HepG2 (cell line): ENCODE measurements around the gene ARL6. TPM values are rescaled to one million over a fixed set of nuclear protein-coding genes. Genes with fewer than 3 reads are reported as not detected.

Source experiments
- ARNT ChIP-seq: fragments of 450-650 bp; IDR thresholded peaks from 2 replicates; pipeline ENCODE4 v1.6.1; 2017
- ARNT2 ChIP-seq: sonication (generic); formaldehyde crosslinking; IDR thresholded peaks from 2 replicates; pipeline ENCODE4 v1.8.0; 2022; ENCODE audit warnings: mild to moderate bottlenecking, low read depth, missing genetic modification reagents, moderate library complexity
- ATF3 ChIP-seq: sonication (generic); formaldehyde crosslinking; IDR thresholded peaks from 2 replicates; pipeline ENCODE4 v1.4.0; 2020; ENCODE audit warnings: missing genetic modification reagents
- CENPBD1 ChIP-seq: sonication (generic); formaldehyde crosslinking; IDR thresholded peaks from 2 replicates; pipeline ENCODE4 v1.8.0; 2022; ENCODE audit warnings: missing genetic modification reagents, low read depth, mild to moderate bottlenecking, borderline replicate concordance
- DR1 ChIP-seq: sonication (generic); formaldehyde crosslinking; IDR thresholded peaks from 2 replicates; pipeline ENCODE4 v1.8.0; 2021; ENCODE audit warnings: mild to moderate bottlenecking, missing genetic modification reagents, inconsistent platforms
- E2F5 ChIP-seq: sonication (generic); formaldehyde crosslinking; conservative IDR thresholded peaks from 2 replicates; pipeline ENCODE4 v1.4.0; 2020; ENCODE audit warnings: missing genetic modification reagents
- GATA4 ChIP-seq: sonication (generic); IDR thresholded peaks from 2 replicates; pipeline ENCODE4 v1.6.1; 2016; ENCODE audit warnings: antibody characterized with exemption, low read depth, borderline replicate concordance
- GFI1 ChIP-seq: sonication (generic); formaldehyde crosslinking; IDR thresholded peaks from 2 replicates; pipeline ENCODE4 v1.5.0; 2020; ENCODE audit warnings: missing genetic modification reagents, mild to moderate bottlenecking, borderline replicate concordance
- HOXA3 ChIP-seq: sonication (generic); formaldehyde crosslinking; IDR thresholded peaks from 2 replicates; pipeline ENCODE4 v1.5.0; 2020; ENCODE audit warnings: missing genetic modification reagents
- KLF12 ChIP-seq: sonication (generic); formaldehyde crosslinking; IDR thresholded peaks from 2 replicates; pipeline ENCODE4 v1.4.0; 2020; ENCODE audit warnings: missing genetic modification reagents, borderline replicate concordance
- NCOA2 ChIP-seq: sonication (generic); formaldehyde crosslinking; IDR thresholded peaks from 2 replicates; pipeline ENCODE4 v1.8.0; 2022; ENCODE audit warnings: inconsistent platforms
- RBFOX2 ChIP-seq: fragments of 200-400 bp; formaldehyde crosslinking; IDR thresholded peaks from 2 replicates; pipeline ENCODE4 v1.6.1; 2017; ENCODE audit warnings: low read depth, mild to moderate bottlenecking, low read length
- TIGD3 ChIP-seq: sonication (generic); formaldehyde crosslinking; IDR thresholded peaks from 2 replicates; pipeline ENCODE4 v1.5.1; 2020; ENCODE audit warnings: mild to moderate bottlenecking, missing genetic modification reagents, borderline replicate concordance
- ZFX ChIP-seq: sonication (generic); formaldehyde crosslinking; IDR thresholded peaks from 2 replicates; pipeline ENCODE4 v1.4.0; 2020; ENCODE audit warnings: mild to moderate bottlenecking, low read depth, missing genetic modification reagents, moderate library complexity
- ZNF343 ChIP-seq: sonication (generic); formaldehyde crosslinking; IDR thresholded peaks from 2 replicates; pipeline ENCODE4 v1.4.0; 2020; ENCODE audit warnings: mild to moderate bottlenecking, missing genetic modification reagents
- ZNF350 ChIP-seq: sonication (generic); formaldehyde crosslinking; IDR thresholded peaks from 2 replicates; pipeline ENCODE4 v1.4.0; 2020; ENCODE audit warnings: mild to moderate bottlenecking, low read depth, missing genetic modification reagents, borderline replicate concordance
- ZNF362 ChIP-seq: sonication (generic); formaldehyde crosslinking; IDR thresholded peaks from 2 replicates; pipeline ENCODE4 v1.4.0; 2020; ENCODE audit warnings: missing genetic modification reagents, mild to moderate bottlenecking, borderline replicate concordance
- ZNF550 ChIP-seq: sonication (generic); formaldehyde crosslinking; IDR thresholded peaks from 2 replicates; pipeline ENCODE4 v1.4.0; 2020; ENCODE audit warnings: mild to moderate bottlenecking, missing genetic modification reagents, borderline replicate concordance
- ZNF572 ChIP-seq: sonication (generic); formaldehyde crosslinking; IDR thresholded peaks from 2 replicates; pipeline ENCODE4 v1.5.1; 2020; ENCODE audit warnings: mild to moderate bottlenecking, missing genetic modification reagents
- ZNF639 ChIP-seq: conservative IDR thresholded peaks from 2 replicates; pipeline ENCODE4 v1.6.1; 2018; ENCODE audit warnings: missing genetic modification reagents
- ZNF670 ChIP-seq: sonication (generic); formaldehyde crosslinking; IDR thresholded peaks from 2 replicates; pipeline ENCODE4 v1.8.0; 2022; ENCODE audit warnings: mild to moderate bottlenecking, missing genetic modification reagents, borderline replicate concordance
- ZNF772 ChIP-seq: sonication (generic); formaldehyde crosslinking; IDR thresholded peaks from 2 replicates; pipeline ENCODE4 v1.5.0; 2020; ENCODE audit warnings: mild to moderate bottlenecking, missing genetic modification reagents
- ZNF777 ChIP-seq: sonication (generic); formaldehyde crosslinking; IDR thresholded peaks from 2 replicates; pipeline ENCODE4 v1.4.0; 2020; ENCODE audit warnings: missing genetic modification reagents
- ZSCAN31 ChIP-seq: sonication (generic); formaldehyde crosslinking; IDR thresholded peaks from 2 replicates; pipeline ENCODE4 v1.5.0; 2020; ENCODE audit warnings: low read depth, mild to moderate bottlenecking, missing genetic modification reagents
- polyA plus RNA-seq, 8 experiments: library from polyadenylated mRNA; depleted of rRNA in 3 of 8; stranded (reverse) in 7 of 8; unstranded in 1 of 8; fragments of >200 nt; fragmentation: Illumina TruSeq in 4 of 8; extraction: Trizol in 4 of 8; gene quantifications; 2 replicates each; pipeline versions ENCODE4 v1.2.1 to v1.2.3, GENCODE V29; 2011 to 2016; ENCODE audit warnings: low read depth in 4 of 8, missing spikeins in 1 of 8, mixed read lengths in 1 of 8; ENCODE audit not compliant: insufficient read depth in 1 of 8
- total RNA-seq, 5 experiments: library from RNA; depleted of rRNA; stranded (reverse); fragments of >200 nt; fragmentation: Illumina TruSeq; extraction: Trizol; gene quantifications; 2 replicates each; pipeline ENCODE4 v1.2.3, GENCODE V29; 2016; ENCODE audit warnings: low read depth in 1 of 5

Gene ARL6
- total and polyA plus RNA-seq, 2 of the 13 experiments (the other 11 are each of a cell fraction or from before 2014, with no cell fraction given): 1.3 to 3.7 TPM

- peak; percentile 60; the same call in 1 of the 2 replicates for TF ChIP-seq ATF3
- peak; percentile 89 for TF ChIP-seq ARNT2 (CRISPR knock-in tag)
- 0 out of 2 replicates have a peak, but pooled peaks have one; percentile 18 for TF ChIP-seq DR1 (CRISPR knock-in tag)
- TF ChIP-seq TIGD3: peak; percentile 88; the same call in 1 of the 2 replicates
- peak; percentile 45 for TF ChIP-seq HOXA3
- peak; percentile 85 for TF ChIP-seq ZSCAN31 (CRISPR knock-in tag)
- peak; percentile 83 for TF ChIP-seq ZFX
- TF ChIP-seq ZNF639 (CRISPR knock-in tag): no peak
- TF ChIP-seq ARNT: no peak
- TF ChIP-seq GFI1 (CRISPR knock-in tag): peak; percentile 71; the same call in 1 of the 2 replicates
- TF ChIP-seq ZNF362 (CRISPR knock-in tag): no peak
- 0 out of 2 replicates have a peak, but pooled peaks have one; percentile 52 for TF ChIP-seq CENPBD1 (CRISPR knock-in tag)
- TF ChIP-seq ZNF343 (CRISPR knock-in tag): 0 out of 2 replicates have a peak, but pooled peaks have one; percentile 75
- TF ChIP-seq ZNF550 (CRISPR knock-in tag): no peak
- TF ChIP-seq GATA4: 0 out of 2 replicates have a peak, but pooled peaks have one; percentile 38
- TF ChIP-seq NCOA2 (CRISPR knock-in tag): peak; percentile 11; the same call in 1 of the 2 replicates
- TF ChIP-seq KLF12 (CRISPR knock-in tag): peak; percentile 93
- peak; percentile 83; the same call in 1 of the 2 replicates for TF ChIP-seq ZNF772 (CRISPR knock-in tag)
- TF ChIP-seq ZNF777 (CRISPR knock-in tag): peak; percentile 87
- no peak for TF ChIP-seq ZNF572 (CRISPR knock-in tag)
- peak; percentile 92 for TF ChIP-seq RBFOX2
- TF ChIP-seq ZNF670 (CRISPR knock-in tag): peak; percentile 19; the same call in 1 of the 2 replicates
- peak; percentile 29; the same call in 1 of the 2 replicates for TF ChIP-seq E2F5
- no peak; the same call in 1 of the 2 replicates for TF ChIP-seq ZNF350 (CRISPR knock-in tag)
Measured at GRCh38 chr3:97821774-97822358, 57.3 kb downstream of the ARL6 start, which contains the start of gene CRYBG3 (continued).
